HepG2 (cell line): ENCODE results near the gene MTPN. TPM values are rescaled to one million over a fixed set of nuclear protein-coding genes. Genes with fewer than 3 reads are reported as not detected.

ENCODE experiments used
- ATAC-seq: fragments of 200-7000 bp; cut with Tn5 transposase; 3 replicates; pipeline ENCODE4 v1.9.1; 2020; ENCODE audit warnings: mild to moderate bottlenecking, moderate library complexity
- BruUV-seq: library from RNA; stranded (reverse); fragments of 400-500 nt; replicated peaks from 2 replicates; lab custom pipeline; 2021; lab: Mats Ljungman, UMichigan
- CTCF ChIA-PET: fragments of 300-600 bp; formaldehyde crosslinking; extraction: SDS; loops from one replicate; lab custom pipeline; 2021; ENCODE audit warnings: low total read pairs, inconsistent platforms, low intra/inter-chr PET ratio; lab: Yijun Ruan, JAX
- POLR2A ChIA-PET: fragments of 350-600 bp; sonication (Branson Sonifier 250); formaldehyde crosslinking; loops from one replicate; lab custom pipeline; 2020; ENCODE audit warnings: antibody characterized with exemption, inconsistent platforms; lab: Yijun Ruan, JAX
- DNase-seq: peaks from one replicate; pipeline ENCODE4 v3.0.0-alpha.2; 2015; ENCODE audit warnings: low spot score
- FAIRE-seq: peaks from 3 replicates; lab custom pipeline; 2011; peaks lifted over from hg19 to GRCh38; lab: Jason Lieb, UNC
- H2AFZ ChIP-seq: one replicate; pipeline ENCODE4 v1.6.1; 2011; ENCODE audit warnings: low read length, inconsistent platforms
- H3K27ac ChIP-seq: fragments of 300-600 bp; 3 replicates; pipeline ENCODE4 v1.8.0; 2011; ENCODE audit warnings: mixed run types, mild to moderate bottlenecking, mixed read lengths, low read length, inconsistent platforms; ENCODE audit not compliant: insufficient read depth; ENCODE audit errors: extremely low read length
- H3K27me3 ChIP-seq, 2 experiments: fragments of 200-600 bp in 1 of 2; 2 replicates in 1 of 2; 3 replicates in 1 of 2; pipeline versions ENCODE4 v1.6.0 to v1.8.0; 2011; ENCODE audit warnings: low read length in 2 of 2, mild to moderate bottlenecking in 2 of 2, moderate library complexity in 2 of 2, inconsistent platforms in 1 of 2; ENCODE audit not compliant: insufficient read depth in 2 of 2, control insufficient read depth in 1 of 2
- H3K36me3 ChIP-seq, 2 experiments: fragments of 200-600 bp in 1 of 2; replicated peaks in 1 of 2; 2 replicates in 1 of 2; 3 replicates in 1 of 2; pipeline versions ENCODE4 v1.5.1 to v1.8.0; 2011; ENCODE audit warnings: low read length in 2 of 2, inconsistent platforms in 1 of 2; ENCODE audit not compliant: insufficient read depth in 2 of 2, control insufficient read depth in 1 of 2
- H3K4me1 ChIP-seq: 2 replicates; pipeline ENCODE4 v1.5.1; 2012; ENCODE audit warnings: low read length, inconsistent platforms; ENCODE audit not compliant: insufficient read depth
- H3K4me2 ChIP-seq: 2 replicates; pipeline ENCODE4 v1.6.0; 2011; ENCODE audit warnings: low read depth, low read length, inconsistent platforms
- H3K4me3 ChIP-seq, 3 experiments: fragments of 200-600 bp in 1 of 3; sonication (generic), shearing (Covaris generic) in 1 of 3; replicated peaks in 1 of 3; 2 replicates each; pipeline ENCODE4 v1.5.1; 2011 to 2016; ENCODE audit warnings: low read length in 3 of 3, inconsistent platforms in 2 of 3, low read depth in 2 of 3, mild to moderate bottlenecking in 2 of 3, control low read depth in 1 of 3, mixed read lengths in 1 of 3; ENCODE audit not compliant: insufficient read depth in 1 of 3
- H3K79me2 ChIP-seq: one replicate; pipeline ENCODE4 v1.6.1; 2011; ENCODE audit warnings: low read length, inconsistent platforms; ENCODE audit not compliant: insufficient read depth
- H3K9ac ChIP-seq: 2 replicates; pipeline ENCODE4 v1.6.0; 2011; ENCODE audit warnings: mild to moderate bottlenecking, low read depth, low read length, inconsistent platforms; ENCODE audit not compliant: insufficient read depth
- H3K9me3 ChIP-seq: 2 replicates; pipeline ENCODE4 v1.5.1; 2012; ENCODE audit warnings: mild to moderate bottlenecking, low read length
- H4K20me1 ChIP-seq: 2 replicates; pipeline ENCODE4 v1.6.0; 2011; ENCODE audit warnings: inconsistent platforms, mild to moderate bottlenecking, low read length, moderate library complexity; ENCODE audit not compliant: insufficient read depth
- DBP ChIP-seq: sonication (generic); formaldehyde crosslinking; IDR thresholded peaks from 2 replicates; pipeline ENCODE4 v1.4.0; 2020; ENCODE audit warnings: missing genetic modification reagents; ENCODE audit errors: not compliant biosample characterization
- GATA4 ChIP-seq: sonication (generic); IDR thresholded peaks from 2 replicates; pipeline ENCODE4 v1.6.1; 2016; ENCODE audit warnings: antibody characterized with exemption, low read depth, borderline replicate concordance
- IKZF1 ChIP-seq: fragments of 450-650 bp; IDR thresholded peaks from 2 replicates; pipeline ENCODE4 v1.7.1; 2016
- MLX ChIP-seq: IDR thresholded peaks from 2 replicates; pipeline ENCODE4 v1.6.1; 2016
- MZF1 ChIP-seq: sonication (generic); formaldehyde crosslinking; IDR thresholded peaks from 2 replicates; pipeline ENCODE4 v1.8.1; 2023; ENCODE audit warnings: mild to moderate bottlenecking, missing genetic modification reagents, borderline replicate concordance
- NR2F2 ChIP-seq: IDR thresholded peaks from 2 replicates; pipeline ENCODE4 v1.6.1; 2012; ENCODE audit warnings: low read depth, inconsistent platforms, borderline replicate concordance
- POGK ChIP-seq: sonication (generic); formaldehyde crosslinking; conservative IDR thresholded peaks from 2 replicates; pipeline ENCODE4 v1.8.0; 2022; ENCODE audit warnings: mild to moderate bottlenecking, moderate library complexity, missing genetic modification reagents
- ZBTB39 ChIP-seq: sonication (generic); formaldehyde crosslinking; IDR thresholded peaks from 2 replicates; pipeline ENCODE4 v1.5.0; 2020; ENCODE audit warnings: missing genetic modification reagents
- ZBTB43 ChIP-seq: sonication (generic); formaldehyde crosslinking; conservative IDR thresholded peaks from 2 replicates; pipeline ENCODE4 v1.4.0; 2020; ENCODE audit warnings: missing genetic modification reagents
- WGBS: methylation state at CpG from one replicate; pipeline ENCODE4 v1.1.6; 2017; ENCODE audit warnings: low lambda C conversion rate; 5-methylcytosine and 5-hydroxymethylcytosine counted together
- in situ Hi-C: cut with HindIII; loops from 2 replicates; pipeline ENCODE4 v1.10.0; 2017; ENCODE audit warnings: low pct_unique_long_range_greater_than_20kb; ENCODE audit not compliant: extremely low pct_ligation_motif_present
- intact Hi-C: fragments of 100-400 bp; cut with micrococcal nuclease; formaldehyde crosslinking; loops from one replicate; pipeline ENCODE4 v1.10.0; 2022; ENCODE audit not compliant: unreplicated experiment
- polyA plus RNA-seq, 8 experiments: library from polyadenylated mRNA; depleted of rRNA in 3 of 8; stranded (reverse) in 7 of 8; unstranded in 1 of 8; fragments of >200 nt; fragmentation: Illumina TruSeq in 4 of 8; extraction: Trizol in 4 of 8; gene quantifications; 2 replicates each; pipeline versions ENCODE4 v1.2.1 to v1.2.3, GENCODE V29; 2011 to 2016; ENCODE audit warnings: low read depth in 4 of 8, missing spikeins in 1 of 8, mixed read lengths in 1 of 8; ENCODE audit not compliant: insufficient read depth in 1 of 8
- total RNA-seq, 5 experiments: library from RNA; depleted of rRNA; stranded (reverse); fragments of >200 nt; fragmentation: Illumina TruSeq; extraction: Trizol; gene quantifications; 2 replicates each; pipeline ENCODE4 v1.2.3, GENCODE V29; 2016; ENCODE audit warnings: low read depth in 1 of 5

Gene MTPN
- total and polyA plus RNA-seq, 2 of the 13 experiments (the other 11 are each of a cell fraction or from before 2014, with no cell fraction given): 31.1 to 71.7 TPM

GRCh38 chr7:135929249-135929648 is 47.9 kb downstream of the MTPN start:
- POLR2A ChIA-PET: no interaction called here
- FAIRE-seq: no peak
- Histone ChIP-seq H3K27me3 (no peaks in the 10 kb centered on the region), H3K79me2 (no peaks in the 10 kb centered on the region), H3K9me3 (no peaks in the 10 kb centered on the region), H3K36me3 (peaks cover 3 to 15% of the 10 kb centered on the region in 2 experiments; a peak in 2 of 5 replicates), H3K4me3 (no peak overlapping the region), H2AFZ (no peak overlapping the region), H3K27ac (no peak overlapping the region), H3K9ac (no peak overlapping the region), H4K20me1 (no peaks in the 10 kb centered on the region), H3K4me2 (no peak overlapping the region), H3K4me1 (no peaks in the 10 kb centered on the region)
- no TSS peak for BruUV-seq
- CTCF ChIA-PET: no interaction called here
- no peak for DNase-seq
- no peak for ATAC-seq
- in situ Hi-C loops (no loop called here), intact Hi-C loops (no loop called here)
- 100% methylated on average over 2 of the region's 2 CpGs for WGBS
- TF ChIP-seq ZBTB43 (CRISPR knock-in tag): no peak
- TF ChIP-seq POGK: no peak
- TF ChIP-seq ZBTB39 (CRISPR knock-in tag): no peak
- no peak for TF ChIP-seq GATA4
- no peak for TF ChIP-seq NR2F2
- no peak for TF ChIP-seq MLX (CRISPR knock-in tag)
- no peak for TF ChIP-seq IKZF1
- TF ChIP-seq DBP (CRISPR knock-in tag): no peak
- TF ChIP-seq MZF1 (CRISPR knock-in tag): no peak
